Central memory CD4-positive, alpha-beta T cell (primary cell): ENCODE results near the gene MFAP3L.

Experiments used
- DNase-seq: peaks from one replicate; pipeline ENCODE4 v3.0.0; 2022

Gene MFAP3L

DNA sequence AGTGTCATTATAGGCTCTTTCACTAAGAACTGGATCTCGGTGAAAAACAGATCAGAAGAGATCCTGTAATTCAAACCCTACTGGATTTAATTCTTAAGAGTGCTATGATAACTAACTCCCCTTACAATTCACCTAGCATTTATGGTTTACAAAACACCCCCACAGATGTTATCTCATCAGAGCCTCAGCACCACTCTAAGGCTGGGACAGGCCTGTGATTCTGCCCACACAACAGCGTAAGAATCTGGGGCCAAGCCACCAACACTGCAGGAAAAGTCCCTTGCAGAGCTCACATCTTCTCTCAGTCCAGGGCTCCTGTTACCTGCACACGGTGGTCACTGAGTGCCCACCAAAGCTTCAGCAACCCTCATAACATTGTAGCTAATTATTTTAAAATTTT is 8.9 kb downstream of the MFAP3L start:
- no peak for DNase-seq

DNA sequence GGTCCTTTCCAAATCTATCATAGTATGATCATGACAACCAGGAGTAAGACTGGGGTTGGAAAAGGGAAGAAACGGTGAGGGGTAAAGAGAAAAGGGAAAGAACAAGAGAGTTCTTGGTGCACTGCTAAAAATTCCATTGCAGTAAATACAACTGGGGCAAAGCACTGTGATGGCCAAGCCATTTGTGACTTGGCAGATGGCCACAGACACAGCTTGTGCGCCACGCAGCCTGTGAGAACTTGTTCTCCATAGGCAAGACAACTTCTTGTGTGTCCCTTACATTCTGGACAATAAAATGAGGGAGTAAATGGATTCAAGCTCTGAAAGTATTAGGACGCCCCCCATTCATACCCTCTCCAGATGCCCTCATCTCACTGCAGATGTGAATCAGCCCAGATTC is 10.9 kb downstream of the MFAP3L start:
- no peak for DNase-seq

DNA sequence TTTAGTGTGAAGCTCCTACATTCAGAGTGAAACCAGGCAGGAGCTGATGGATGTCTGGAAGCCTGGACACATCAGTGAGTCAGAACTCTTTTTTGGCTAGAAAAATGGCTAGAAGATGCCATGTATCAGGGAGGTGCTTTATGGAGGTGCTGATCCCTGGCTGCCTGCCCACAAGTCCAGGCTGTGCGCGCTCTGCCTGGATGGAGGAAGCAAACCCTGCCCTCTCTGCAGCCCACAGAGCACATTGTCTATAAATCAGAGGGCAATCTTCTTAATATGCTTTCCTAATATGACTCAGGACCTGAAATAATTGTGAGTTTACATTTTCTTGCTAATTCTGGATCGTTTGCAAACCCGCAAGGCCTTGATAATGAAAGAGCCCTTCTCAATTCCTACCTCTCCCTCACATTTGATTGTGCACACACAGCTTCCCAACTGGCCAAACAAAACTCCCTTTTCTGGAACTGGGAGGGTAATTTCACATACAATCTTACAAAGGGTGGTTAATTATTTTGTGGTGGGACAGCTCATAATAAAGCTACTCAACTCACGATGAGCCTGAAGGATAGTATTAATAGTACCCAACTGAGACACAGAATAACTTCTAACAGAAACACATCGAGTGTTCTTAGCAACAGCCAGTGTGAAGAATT is 11.7 kb downstream of the MFAP3L start:
- no peak for DNase-seq

- DNase-seq: no peak
These were observed 13.6 kb downstream of the MFAP3L start for GRCh38 chr4:170012629-170012958.

- no peak for DNase-seq
These were observed 14.1 kb downstream of the MFAP3L start for GRCh38 chr4:170011921-170012628.

DNA sequence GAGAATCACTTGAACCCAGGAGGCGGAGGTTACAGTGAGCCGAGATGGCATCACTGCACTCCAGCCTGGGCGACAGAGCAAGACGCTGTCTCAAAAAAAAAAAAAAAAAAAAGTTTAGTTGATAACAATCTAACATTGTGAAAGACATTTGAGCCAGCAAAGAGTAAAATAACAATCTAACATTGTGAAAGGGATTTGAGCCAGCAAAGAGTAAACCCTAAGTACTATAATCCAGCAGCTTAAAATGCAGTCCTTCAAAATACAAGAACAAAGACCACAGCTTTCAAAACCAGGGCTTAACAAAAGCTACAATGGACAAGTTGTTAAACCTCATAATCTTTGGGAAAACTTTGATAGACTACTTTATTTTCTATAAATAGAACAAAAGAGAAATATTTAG is 16.9 kb downstream of the MFAP3L start:
- no peak for DNase-seq

DNA sequence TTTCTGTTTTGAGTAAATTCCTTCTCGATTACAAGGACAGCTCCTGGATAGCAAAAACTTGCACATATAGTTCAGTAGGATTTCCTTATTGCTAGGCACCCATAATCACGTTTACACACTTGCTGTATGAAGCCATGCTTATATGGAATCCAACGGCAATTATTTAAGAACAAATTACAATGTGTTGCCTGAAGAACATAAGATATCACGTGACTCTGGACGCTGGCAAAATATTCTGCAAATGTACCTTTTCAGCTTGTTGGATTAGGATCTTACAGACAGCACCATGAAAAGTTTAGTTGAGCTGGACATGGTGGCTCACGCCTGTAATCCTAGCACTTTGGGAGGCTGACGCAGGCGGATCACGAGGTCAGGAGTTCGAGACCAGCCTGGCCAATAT is 17.4 kb downstream of the MFAP3L start:
- DNase-seq: no peak

DNA sequence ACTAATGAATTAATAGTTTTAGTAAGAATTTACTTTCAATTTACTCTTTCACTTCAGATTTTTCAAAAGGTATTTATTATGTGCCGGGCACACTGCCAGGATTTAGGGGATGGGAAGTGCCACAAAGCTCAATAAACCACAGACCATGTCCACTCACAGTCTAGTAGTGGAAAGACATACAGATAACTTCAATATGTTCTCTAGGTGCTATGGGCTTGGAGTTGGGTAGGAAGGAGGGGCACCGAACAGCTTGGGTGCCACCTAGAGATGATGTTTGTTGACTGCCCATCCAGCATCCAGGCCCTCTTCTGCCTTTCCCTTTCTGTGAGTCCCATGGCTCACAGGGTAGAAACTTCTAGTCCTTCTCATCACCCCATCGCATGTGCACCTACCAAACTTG is 17.8 kb downstream of the MFAP3L start:
- DNase-seq: no peak

DNA sequence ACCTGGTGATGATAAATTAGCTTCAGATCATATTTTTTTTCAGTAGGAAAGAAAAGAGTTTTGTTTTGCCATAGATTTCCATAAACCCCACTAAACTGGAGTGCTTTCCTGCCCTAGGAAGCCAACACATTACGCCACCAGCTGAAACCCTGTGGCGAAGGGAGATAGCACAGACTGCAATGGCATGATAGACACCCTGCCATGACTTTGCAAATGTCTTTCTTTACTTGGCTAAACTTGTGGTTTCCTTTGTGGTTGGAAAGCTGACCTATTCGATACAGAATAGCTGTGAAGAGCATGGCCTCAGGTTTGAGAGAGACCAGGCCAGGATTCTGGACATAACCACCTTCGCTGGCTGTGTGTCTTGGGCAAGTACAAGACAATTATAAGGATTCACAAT is 19.1 kb downstream of the MFAP3L start:
- no peak for DNase-seq

DNA sequence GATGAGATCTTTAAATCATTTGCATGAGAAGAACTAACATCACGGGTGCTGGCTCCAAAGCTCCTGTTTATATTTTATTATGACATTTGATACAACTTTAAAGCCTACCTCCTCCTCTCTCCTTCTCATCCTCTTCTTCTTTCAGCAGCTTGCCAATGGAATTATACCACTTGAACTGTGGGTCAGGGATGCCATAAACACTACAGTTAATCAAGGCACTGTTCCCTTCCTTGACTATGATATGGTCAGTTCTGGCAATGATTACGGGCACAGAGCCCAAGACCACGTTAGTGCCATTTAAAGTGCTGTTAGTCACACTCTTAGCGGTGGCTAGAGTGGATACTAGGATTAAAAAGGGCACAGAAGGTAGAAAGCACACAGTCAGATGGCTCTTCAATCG is 20.7 kb downstream of the MFAP3L start:
- no peak for DNase-seq

DNA sequence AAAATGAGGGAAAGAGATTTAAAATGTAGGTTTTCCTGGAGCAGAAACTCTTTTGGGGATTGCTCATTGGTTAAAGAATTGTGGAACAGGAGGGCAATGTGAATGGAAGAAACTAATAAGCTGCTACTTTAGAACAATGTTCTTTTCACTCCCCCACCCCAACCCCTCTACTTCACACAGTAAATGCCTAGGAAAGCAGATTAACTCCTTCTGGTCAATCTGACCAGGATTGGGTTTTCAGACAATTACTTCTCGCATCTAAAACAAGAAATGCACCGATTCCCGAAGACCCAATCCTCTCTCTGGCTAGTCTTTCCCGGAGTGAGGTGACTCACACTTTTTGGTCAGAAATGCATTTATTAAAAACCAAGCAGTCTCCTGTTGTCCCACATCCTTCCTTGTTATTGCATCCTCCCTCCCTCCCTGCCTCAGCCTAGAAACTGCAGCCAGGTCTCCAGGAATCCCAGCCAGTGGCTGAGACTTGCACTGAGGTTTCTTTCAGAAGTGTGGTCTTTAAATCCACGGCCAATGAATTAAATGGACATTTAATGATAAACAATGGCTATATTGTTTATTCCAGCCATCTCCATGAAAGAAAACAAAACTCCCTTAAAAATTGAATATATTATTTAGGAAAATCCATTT is 21.4 kb downstream of the MFAP3L start:
- DNase-seq: no peak

- DNase-seq: no peak
These were observed 22.8 kb downstream of the MFAP3L start for GRCh38 chr4:170003071-170004070.

DNA sequence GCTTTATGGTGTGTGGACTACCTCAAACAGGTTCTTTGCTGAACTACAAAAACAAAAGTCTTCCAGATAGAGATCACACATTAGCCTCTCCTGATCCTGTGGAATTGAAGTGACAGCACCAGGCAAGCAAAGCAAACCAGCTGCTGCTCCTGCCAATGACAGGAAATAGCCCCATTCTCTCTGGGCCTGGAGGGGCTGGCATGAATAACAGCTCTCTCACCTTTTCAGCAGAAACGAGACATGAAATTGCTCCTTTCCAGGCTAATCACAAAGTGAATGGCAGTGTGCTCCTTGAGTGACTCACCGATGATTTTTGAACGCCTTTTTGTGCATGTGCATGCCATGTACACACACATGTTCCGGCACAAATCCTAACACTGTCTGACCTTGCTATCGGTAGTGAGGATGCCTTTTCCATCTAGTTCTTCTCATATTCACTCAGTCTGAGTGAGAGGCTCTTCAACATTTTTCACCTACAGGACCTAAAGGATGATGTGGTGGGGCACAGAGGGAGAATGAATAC is 24.4 kb downstream of the MFAP3L start:
- no peak for DNase-seq

DNA sequence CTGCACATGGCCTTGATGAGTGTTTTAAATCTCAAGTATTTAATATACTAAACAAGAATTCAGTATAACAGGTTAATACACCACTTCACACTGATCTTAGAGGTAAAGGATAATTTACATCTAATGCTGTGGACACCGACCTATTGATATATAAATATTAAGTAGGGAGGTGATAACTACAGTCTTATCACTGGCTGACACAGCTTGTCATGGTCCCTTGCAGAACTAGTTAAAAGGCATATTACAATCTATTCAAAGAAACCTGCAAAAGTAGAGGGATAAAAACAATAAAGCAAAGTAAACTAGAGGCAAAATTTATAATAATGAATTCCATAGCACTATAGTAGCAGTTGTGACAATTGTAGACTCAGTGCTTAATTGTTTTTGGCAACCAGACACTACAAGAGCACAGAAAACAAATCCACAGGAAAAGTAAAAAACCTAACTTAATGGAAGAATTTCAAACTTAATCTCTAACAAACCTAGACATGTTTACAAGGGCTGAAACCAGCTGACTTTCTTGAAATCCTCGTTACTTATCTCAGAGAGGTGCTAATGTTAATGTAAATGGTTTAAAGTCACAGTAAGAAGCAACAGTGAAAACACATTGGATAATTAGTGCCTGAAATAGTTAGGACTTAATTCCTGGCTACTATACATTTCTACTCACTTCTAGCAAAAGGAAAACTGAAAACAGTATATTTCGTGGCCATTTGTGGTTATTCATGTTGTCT is 25.0 kb downstream of the MFAP3L start:
- no peak for DNase-seq

DNA sequence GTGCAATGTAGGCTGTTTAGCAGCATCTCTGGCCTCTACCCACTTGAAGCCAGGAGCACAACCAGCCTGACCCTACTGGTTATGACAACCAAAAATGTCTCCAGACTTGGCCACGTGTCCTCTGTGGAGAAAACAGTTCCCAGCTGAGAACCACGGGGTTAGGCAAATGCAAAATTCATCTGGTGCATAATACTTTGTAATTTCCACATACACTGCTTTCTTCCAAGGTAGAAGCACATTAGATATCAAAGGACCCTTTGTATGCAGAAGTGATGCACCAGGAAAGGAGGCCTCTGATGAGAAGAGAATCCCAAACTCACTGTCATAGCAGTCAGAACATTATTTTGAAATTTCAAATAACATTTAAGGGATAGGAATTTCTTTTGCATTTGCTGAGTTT is 26.3 kb downstream of the MFAP3L start:
- DNase-seq: no peak

DNA sequence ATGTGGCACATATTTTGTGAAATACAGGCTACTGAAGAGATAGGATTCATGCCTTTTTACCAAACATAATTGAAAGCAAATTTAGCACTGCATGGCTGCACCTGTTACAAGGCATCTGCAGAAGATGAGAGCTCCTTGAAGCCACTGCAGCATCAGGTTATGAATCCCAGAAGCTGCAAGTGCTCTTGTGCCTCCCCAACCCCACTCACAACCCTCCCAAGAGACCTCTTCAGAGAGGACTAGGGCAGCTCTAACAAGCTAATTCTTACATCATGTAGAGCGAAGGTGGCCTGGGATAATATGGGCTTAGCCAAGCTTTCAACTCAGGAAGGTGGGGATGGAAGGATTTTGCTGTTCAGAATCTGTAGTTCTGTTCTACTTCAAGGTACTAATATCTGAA is 27.2 kb downstream of the MFAP3L start:
- DNase-seq: no peak

- no peak for DNase-seq
These were observed 29.6 kb downstream of the MFAP3L start for GRCh38 chr4:169996379-169997240.

- DNase-seq: no peak
These were observed 32.7 kb downstream of the MFAP3L start for GRCh38 chr4:169993531-169993930.

DNA sequence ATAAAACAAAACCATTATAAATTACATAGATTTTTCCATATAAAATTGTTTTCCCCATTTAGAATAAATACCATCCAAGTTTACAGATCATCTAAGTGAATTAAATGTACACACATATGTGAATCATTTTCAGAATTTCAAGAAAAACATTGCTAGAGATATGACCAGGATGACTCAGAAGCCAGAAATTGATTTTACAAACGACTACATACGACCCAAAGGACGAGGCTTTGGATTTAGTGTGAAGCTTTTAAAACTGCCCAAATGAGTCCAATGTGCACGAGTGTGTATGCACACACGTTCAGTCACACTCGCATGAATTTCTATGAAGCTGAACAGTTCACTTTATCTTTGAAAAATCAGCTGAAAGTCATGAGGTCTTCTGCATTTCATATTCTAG is 37.9 kb downstream of the MFAP3L start:
- DNase-seq: no peak

DNA sequence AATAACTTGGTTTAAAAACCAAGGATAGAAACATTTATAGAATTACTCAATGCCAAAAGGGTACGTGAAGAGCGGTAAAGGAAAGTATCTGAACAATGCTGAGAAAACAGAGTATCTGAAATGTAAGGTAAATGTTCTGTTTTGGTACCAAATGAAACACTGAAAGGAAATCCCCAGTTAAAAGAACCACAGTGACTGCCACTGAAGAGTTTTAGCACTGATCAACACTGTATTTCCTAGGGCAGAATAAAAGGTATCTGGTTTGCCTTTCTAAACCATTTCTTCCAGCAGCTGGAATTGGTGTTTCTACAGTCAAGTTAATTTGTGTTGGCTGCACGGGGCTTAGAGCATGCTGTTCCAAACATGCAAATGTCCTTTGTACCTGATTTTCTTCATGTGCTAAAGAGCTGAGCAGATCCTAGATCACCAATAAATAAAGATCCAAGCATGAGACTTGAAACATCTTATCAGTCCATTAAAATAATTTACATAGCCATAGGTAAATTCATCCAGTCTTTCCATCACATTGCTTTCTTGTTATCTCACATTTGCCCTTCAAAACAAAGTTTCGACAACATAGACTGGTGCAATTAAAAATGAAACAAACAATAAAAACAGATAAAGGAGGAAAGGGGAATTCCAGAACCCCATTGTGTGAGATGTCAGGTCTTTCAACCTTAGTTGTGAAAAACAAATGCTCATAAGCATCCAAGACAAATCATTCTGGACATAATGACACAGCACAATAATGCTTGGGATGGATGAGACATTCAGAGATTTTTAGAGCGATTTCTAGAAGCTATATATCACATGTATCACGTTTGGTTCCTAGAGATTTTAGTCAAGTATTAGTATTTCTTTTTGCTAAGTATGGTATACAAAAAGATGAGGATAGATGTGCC is 38.6 kb downstream of the MFAP3L start:
- no peak for DNase-seq
